ENCODE data around the gene KRTAP5-5. TPM values are rescaled to one million over a fixed set of nuclear protein-coding genes. Genes with fewer than 3 reads are reported as not detected.

Gene KRTAP5-5
- total and polyA plus RNA-seq, 2 of the 13 experiments (the other 11 are each of a cell fraction or from before 2014, with no cell fraction given) = not detected

- TF ChIP-seq AHDC1 (CRISPR knock-in tag; IDR thresholded peaks at IDR 0.05; ENCODE audit: borderline replicate concordance) (peak; percentile 66; the same call in 1 of the 2 replicates), SMC3 (IDR thresholded peaks at IDR 0.05; ENCODE audit: low read length) (no peak), ZNF142 (CRISPR knock-in tag; IDR thresholded peaks at IDR 0.05) (no peak), MED8 (CRISPR knock-in tag; IDR thresholded peaks at IDR 0.05; ENCODE audit: insufficient replicate concordance) (peak; percentile 89), FOXO4 (CRISPR knock-in tag; conservative IDR thresholded peaks at IDR 0.05) (no peak), ZBTB7B (CRISPR knock-in tag; IDR thresholded peaks at IDR 0.05) (peak; percentile 34; the same call in 1 of the 2 replicates), TCF7L2 (IDR thresholded peaks at IDR 0.05; ENCODE audit: low read depth, low read length) (peak; percentile 68), FOXJ3 (CRISPR knock-in tag; IDR thresholded peaks at IDR 0.05; ENCODE audit: borderline replicate concordance) (peak; percentile 82), ZNF121 (CRISPR knock-in tag; IDR thresholded peaks at IDR 0.05) (no peak), ZNF281 (CRISPR knock-in tag; IDR thresholded peaks at IDR 0.05; ENCODE audit: borderline replicate concordance) (no peak), HMG20A (CRISPR knock-in tag; IDR thresholded peaks at IDR 0.05; ENCODE audit: borderline replicate concordance) (peak; percentile 56; the same call in 1 of the 2 replicates), HDAC2 (CRISPR knock-in tag; IDR thresholded peaks at IDR 0.05) (peak; percentile 42; the same call in 1 of the 2 replicates), ISX (CRISPR knock-in tag; conservative IDR thresholded peaks at IDR 0.05) (no peak)
Observed at GRCh38 chr11:1673446-1674172, 44.0 kb downstream of the KRTAP5-5 start (continued).
